ENCODE data around the gene ASB5. TPM values are rescaled to one million over a fixed set of nuclear protein-coding genes. Genes with fewer than 3 reads are reported as not detected.

Gene ASB5
- under 0.01 and 6.2 TPM in 2 replicates for total RNA-seq

GRCh38 chr4:176268963-176269362, at the start of gene ASB5:
ASB5 (minus strand) TSS chr4:176269222; CDS start chr4:176269108, 114 bp downstream.

GRCh38 chr4:176195184-176195978, 73.6 kb downstream of the ASB5 start, which contains the start of gene SPATA4:
SPATA4 (minus strand) TSS chr4:176195585; CDS start chr4:176195562, 23 bp downstream.

Other genes starting within 250 kb of the ASB5 start
- gene WDR17, start 203.4 kb downstream of the ASB5 start, total RNA-seq: 0.58 and 1.7 TPM in 2 replicates
- gene SPATA4, start 73.6 kb downstream of the ASB5 start, total RNA-seq: 0.19 and 0.28 TPM in 2 replicates
- 121 and 212 TPM in 2 replicates for gene SPCS3, start 50.7 kb upstream of the ASB5 start, total RNA-seq

All from regular cardiac myocyte (primary cell).